ENCODE measurements around the gene CHIC1.
"Not testable (repeated sequence)": the region's sequence is repeated elsewhere in the genome, so short reads cannot be mapped to it uniquely, and the experiment has no call there.

Gene CHIC1

GRCh38 chrX:73647632-73648322 lies 84.8 kb downstream of the CHIC1 start:
- no peaks in the 10 kb centered on the region for H3K27me3 Mint-ChIP-seq

GRCh38 chrX:73661322-73661721 lies 98.3 kb downstream of the CHIC1 start:
- not testable (repeated sequence) for H3K4me1 Mint-ChIP-seq (ENCODE audit: low read depth); H3K27me3 Mint-ChIP-seq; H3K9me3 Mint-ChIP-seq; H3K27ac Mint-ChIP-seq; H3K4me3 Mint-ChIP-seq
- H3K36me3 Mint-ChIP-seq (ENCODE audit: low read depth) = peaks cover 35% of the 10 kb centered on the region

More at GRCh38 chrX:73647632-73648322, 84.8 kb downstream of the CHIC1 start:
- Mint-ChIP-seq H3K36me3 (ENCODE audit: low read depth) (peaks cover 19% of the 10 kb centered on the region), H3K4me3 (no peak overlapping the region), H3K4me1 (ENCODE audit: low read depth) (no peaks in the 10 kb centered on the region), H3K9me3 (no peaks in the 10 kb centered on the region), H3K27ac (no peak overlapping the region)

- Mint-ChIP-seq H3K9me3 (peaks cover 10% of the 10 kb centered on the region), H3K27ac (no peak overlapping the region), H3K4me1 (ENCODE audit: low read depth) (peaks cover 6% of the 10 kb centered on the region), H3K27me3 (no peaks in the 10 kb centered on the region), H3K4me3 (no peak overlapping the region), H3K36me3 (ENCODE audit: low read depth) (peaks cover 32% of the 10 kb centered on the region)
These were observed 105.8 kb downstream of the CHIC1 start for GRCh38 chrX:73668779-73669178.

GRCh38 chrX:73681408-73681807 lies 118.4 kb downstream of the CHIC1 start:
- Mint-ChIP-seq H3K4me3 (no peak overlapping the region), H3K27ac (no peak overlapping the region), H3K36me3 (ENCODE audit: low read depth) (peaks cover 22% of the 10 kb centered on the region), H3K9me3 (no peaks in the 10 kb centered on the region), H3K27me3 (no peaks in the 10 kb centered on the region), H3K4me1 (ENCODE audit: low read depth) (no peaks in the 10 kb centered on the region)

- H3K4me3 Mint-ChIP-seq = no peak overlapping the region
- peaks cover 38% of the 10 kb centered on the region for H3K36me3 Mint-ChIP-seq (ENCODE audit: low read depth)
- H3K27me3 Mint-ChIP-seq = no peaks in the 10 kb centered on the region
- H3K27ac Mint-ChIP-seq = no peak overlapping the region
- peaks cover 4% of the 10 kb centered on the region for H3K9me3 Mint-ChIP-seq
- no peaks in the 10 kb centered on the region for H3K4me1 Mint-ChIP-seq (ENCODE audit: low read depth)
These were observed 120.4 kb downstream of the CHIC1 start for GRCh38 chrX:73683236-73683859.

- not testable (repeated sequence) for H3K4me1 Mint-ChIP-seq (ENCODE audit: low read depth); H3K27me3 Mint-ChIP-seq; H3K4me3 Mint-ChIP-seq; H3K27ac Mint-ChIP-seq; H3K36me3 Mint-ChIP-seq (ENCODE audit: low read depth)
- H3K9me3 Mint-ChIP-seq = peaks cover 12% of the 10 kb centered on the region
These were observed 144.0 kb downstream of the CHIC1 start for GRCh38 chrX:73707014-73707413.

GRCh38 chrX:73728602-73729001 lies 165.6 kb downstream of the CHIC1 start:
- H3K4me1 Mint-ChIP-seq (ENCODE audit: low read depth) = no peaks in the 10 kb centered on the region
- H3K9me3 Mint-ChIP-seq = no peaks in the 10 kb centered on the region
- H3K27ac Mint-ChIP-seq = no peak overlapping the region
- no peaks in the 10 kb centered on the region for H3K36me3 Mint-ChIP-seq (ENCODE audit: low read depth)
- H3K4me3 Mint-ChIP-seq = no peak overlapping the region
- no peaks in the 10 kb centered on the region for H3K27me3 Mint-ChIP-seq
